ENCODE data around the gene GLI3.

Gene GLI3

DNA sequence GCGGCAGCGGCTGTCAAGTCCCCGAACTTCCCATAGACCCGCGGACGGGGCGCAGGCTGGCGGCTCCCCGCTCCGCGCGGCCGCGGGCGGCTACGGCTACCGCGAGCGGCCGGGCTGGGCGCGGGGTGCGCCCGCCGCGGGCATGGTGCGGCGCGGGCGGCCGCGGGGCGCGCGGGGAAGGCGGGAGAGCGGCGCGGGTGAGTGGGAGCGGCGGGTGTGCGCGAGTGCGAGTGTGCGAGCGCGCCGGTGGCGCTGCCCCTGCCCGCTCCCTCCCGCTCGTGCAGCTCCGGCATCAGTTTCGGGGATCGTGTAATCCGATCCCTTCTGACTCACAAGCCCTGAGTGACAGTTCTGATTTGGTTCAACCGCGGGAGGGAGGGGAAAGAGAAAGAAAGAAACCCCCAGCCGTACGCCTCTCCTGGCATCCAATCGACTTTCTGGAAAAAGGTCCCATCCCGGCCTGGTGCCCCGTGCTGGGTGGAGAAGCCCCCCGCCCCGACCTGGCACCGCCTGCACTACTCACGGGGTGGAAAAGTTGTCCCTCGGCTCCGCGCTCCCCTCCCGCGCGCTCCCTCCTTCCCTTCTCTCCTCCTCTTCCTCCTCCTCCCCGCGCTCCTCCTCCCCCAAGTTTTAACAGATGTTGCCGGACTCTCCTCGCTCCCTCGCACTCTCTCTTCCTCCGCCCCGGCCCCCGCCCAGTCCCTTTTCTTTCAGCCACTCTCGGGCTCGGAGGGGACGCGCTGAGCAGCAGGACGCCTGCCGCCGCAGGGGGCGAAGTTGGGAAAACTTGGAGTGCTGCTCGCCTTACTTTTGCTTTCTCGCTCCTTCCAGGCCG lies at the start of gene GLI3:
Gene GLI3, minus strand, starts transcription at position 234 of the 835 bp plus-strand sequence. CDS start 13,956 bp downstream, outside the sequence.
- no peak for DNase-seq (ENCODE audit: low spot score)

DNA sequence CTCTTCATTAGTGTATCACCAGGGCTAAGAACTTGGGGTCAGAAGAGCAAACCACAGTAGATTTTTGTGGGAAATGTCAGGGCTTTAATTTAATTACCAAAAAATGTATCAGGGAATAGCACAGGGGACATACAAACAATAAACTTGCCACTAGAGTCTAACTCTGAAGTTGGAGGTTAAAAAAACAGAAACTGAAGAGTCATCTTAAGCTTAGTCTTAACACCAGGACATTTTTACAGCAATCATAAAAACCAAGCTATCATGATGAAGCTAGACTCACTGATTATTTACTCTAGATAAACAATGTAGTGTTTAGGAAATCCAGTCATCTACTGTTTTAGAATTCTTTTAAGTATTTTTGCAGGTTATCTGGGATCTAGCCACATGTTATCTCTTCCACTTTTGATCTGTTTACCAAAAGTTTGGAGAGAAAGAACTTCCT lies 48.4 kb upstream of the GLI3 start:
- no peak for DNase-seq (ENCODE audit: low spot score)

DNA sequence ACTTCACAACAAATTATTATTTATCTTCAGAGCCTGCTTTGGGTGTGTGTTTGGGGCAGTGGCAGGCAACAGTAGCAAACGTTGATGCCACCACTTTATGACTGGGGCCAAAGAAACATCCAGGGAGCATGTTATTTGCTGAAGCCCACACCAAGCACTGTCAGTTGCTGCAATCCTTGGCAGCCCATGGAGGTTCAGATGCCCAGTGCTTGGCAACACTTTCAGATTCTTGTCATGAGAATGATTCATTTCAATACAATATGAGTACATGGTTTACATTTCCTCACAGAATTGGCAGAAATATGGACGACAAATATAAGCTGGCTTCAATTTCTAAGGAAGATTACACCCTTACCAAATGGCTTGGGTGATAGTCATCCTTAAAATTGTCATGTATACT lies 46.5 kb upstream of the GLI3 start:
- DNase-seq (ENCODE audit: low spot score), result no peak

DNA sequence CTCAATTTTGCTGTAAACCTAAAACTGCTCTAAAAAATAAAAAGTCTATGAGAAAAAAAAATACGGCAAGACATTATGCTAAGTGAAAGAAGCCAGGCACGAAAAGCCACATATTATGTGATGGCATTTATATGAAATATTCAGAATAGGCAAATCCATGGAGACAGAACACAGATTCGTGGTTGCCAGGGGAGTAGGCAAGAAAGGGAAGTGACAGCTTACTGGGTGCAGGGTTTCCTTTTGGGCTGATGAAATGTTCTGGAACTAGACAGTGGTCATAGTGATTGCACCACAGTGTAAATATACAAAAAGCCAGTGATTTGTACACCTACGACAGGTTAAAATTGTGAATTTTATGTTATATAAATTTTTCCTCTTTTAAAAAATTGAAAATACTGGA lies 41.3 kb upstream of the GLI3 start:
- no peak for DNase-seq (ENCODE audit: low spot score)

DNA sequence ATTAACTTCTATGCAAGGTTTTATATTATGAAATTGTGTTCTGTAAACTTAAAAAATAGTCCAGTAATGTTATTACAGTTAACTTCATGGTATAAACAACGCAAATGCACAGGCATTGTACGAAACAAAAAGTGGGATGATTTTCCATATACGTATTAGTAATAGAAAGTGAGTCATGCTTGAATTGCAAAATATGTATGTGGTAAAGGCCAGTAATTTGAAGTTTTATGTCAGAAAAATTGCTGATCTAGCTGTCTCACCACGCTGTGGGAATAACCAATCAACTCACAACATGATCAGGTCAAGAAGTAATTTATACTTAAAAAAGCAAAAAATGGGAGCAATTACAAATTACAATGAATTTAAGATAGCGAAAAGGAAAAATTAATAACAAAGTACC lies 37.0 kb upstream of the GLI3 start:
- no peak for DNase-seq (ENCODE audit: low spot score)

DNA sequence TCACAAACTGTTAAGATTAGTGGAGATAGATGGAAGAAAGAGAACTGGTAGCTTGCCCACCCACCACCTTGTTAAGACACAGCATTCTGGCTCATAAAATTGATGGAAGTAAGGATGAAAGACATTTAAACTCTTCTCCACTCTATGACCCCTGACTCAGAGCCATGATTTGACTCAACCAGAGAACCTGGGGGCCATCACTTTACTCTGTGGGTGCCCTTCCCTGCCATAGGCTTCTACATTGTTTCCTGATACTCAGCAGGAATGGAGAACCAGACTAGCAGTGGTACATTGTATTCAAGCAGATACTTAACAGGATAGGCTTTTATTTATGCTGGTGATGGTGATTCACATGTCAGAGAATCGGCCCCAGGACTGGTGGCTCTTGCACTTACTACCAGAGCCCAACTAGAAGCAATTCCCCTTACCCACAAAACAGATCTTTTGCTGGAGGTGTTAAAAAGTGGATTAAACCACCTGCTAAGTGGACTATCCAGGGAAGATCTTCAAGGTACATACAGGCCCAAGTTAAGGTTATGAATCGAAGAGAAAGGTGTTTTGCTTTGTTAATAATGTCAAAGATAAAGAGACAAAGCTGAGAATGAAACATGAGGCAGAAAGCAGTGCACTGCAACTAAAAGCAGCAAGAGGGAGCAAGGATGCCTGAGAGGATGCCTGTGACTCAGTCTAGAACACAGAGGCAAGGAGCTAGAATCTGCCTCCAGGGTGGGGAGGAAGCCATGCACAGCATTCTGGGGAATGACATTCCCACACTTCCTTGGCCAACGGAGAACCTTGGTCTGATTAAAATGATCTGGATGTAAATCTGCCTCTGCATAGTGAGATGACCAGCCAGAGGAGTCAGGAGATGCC lies 36.0 kb upstream of the GLI3 start:
- DNase-seq (ENCODE audit: low spot score), result no peak

DNA sequence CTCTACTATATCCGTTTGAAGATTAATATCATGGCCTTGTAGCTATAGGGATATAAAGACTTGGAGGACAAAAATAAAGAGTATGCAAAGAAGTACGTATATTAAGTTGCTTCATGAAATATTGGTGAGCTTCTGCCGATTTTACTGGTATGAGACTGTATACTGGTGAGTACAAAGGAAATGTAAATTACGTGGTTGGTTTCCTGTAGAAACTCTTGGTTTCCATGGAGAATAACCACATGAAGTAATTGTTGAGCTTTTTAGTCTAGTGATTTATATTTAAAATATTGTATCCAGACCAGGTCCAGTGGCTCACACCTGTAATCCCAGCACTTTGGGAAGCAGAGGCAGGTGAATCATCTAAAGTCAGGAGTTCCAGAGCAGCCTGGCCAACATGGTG lies 32.2 kb upstream of the GLI3 start:
- DNase-seq (ENCODE audit: low spot score), result no peak

DNA sequence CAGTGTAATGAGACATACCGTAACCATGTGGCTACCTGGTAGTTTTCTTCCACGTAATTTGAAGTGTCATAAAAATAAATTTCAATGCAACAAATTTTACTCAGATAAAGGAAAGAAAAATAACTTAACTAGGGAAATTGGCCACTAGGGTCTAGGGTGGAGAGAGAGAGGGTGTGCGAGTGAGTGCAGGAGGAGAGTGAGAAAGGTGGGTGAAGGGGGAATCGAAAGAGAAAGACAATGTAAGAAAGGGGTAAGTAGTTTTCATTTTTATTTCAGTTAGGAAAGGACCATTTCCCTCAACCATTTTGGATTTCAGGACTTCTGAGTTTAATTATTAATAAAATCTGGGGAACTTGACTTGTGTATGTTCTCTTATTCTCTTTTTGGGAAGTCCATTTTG lies 27.7 kb upstream of the GLI3 start:
- DNase-seq (ENCODE audit: low spot score), result no peak

DNA sequence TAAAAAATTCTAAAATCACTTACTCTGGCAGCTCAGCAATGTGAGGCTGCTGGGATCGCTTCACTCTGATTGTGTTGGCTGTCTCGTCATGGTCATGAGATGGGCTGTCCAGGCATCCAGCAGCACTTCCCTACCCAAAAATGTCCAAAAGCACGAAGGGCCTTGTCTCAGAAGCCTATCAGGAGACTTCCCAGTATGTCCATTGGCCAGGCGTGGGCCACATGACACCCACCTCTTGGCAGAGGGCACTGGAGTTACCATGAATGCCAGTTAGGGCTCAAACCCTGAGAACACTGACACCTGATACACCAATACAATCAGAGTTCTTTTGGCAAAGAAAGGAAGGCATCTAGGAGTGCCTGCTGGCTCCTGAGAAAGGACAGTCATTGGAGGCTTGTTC lies 27.0 kb upstream of the GLI3 start:
- no peak for DNase-seq (ENCODE audit: low spot score)

DNA sequence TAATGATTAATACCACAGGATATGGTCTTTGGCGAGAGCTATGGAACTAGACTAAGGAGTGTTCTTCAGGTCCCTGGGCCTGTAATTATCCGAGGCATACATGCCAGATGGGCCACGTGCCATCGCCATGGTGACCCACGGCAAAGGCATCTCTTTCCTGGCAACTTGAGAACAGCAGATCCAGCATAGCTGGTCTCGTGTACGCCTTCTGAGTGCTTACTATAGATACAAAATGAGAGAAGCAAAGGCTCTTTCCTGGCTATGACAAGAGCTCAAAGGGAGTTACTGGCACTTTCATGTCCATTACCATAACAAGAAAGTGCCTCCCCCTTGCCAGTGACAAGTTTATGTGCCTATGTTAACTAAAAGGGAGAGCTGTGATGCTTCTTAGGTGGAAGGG lies 26.0 kb upstream of the GLI3 start:
- no peak for DNase-seq (ENCODE audit: low spot score)

DNA sequence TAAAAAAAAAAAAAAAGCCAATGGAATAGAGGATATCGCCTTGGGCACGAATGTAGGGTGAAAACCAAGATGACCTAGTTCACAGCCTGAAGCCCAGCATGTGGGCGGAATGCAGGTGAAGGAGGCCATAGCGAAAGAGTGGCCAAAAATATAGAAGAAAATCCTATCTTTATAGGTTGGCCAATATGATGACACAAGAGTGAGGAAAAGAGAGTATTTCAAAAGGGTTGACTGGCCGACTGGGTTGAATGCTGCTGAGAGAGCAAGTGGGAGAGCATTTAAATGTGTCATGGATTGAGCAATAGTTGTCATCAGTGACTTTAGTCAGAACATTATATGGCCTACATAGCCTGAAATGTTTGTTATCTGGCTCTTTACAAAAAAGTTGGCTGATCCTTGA lies 17.2 kb upstream of the GLI3 start:
- DNase-seq (ENCODE audit: low spot score), result no peak

DNA sequence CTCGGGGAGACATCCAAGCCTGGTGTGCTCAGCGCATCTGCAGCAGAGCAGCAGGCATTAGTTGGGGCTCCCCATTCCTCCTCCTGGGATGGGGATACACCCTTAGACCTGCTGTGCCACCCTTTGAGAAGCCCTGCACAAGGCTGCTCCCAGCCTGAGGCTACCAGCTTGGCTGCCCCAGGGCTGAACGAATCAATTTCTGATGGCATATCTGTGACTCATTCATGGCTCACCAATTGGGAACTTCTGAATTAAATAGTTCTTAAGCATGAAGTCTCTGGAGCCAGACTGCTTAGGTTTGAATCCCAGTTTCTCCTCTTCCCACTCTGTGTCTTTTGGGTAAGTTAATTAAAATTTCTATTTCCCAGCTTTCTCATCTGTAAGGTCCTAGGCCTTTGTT lies 16.3 kb upstream of the GLI3 start:
- DNase-seq (ENCODE audit: low spot score), result no peak

DNA sequence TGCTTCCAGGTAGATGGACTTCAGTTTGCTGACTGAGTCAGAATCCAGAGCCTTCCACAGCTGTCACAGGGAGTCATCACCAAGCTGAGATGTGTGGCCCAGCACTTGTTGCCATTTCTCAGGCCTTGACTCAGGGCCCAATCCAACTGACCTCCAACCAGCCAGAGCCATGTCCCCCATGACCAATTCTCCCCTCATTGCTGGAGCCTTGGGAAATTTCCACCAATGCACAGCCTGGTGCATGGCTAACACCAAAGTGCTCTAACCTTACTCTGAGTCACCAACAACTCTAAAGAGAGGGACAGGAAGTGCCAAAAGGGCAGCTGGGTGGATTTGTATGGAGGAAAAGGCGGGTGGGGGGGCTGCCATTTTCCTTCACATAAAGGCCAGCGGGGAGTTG lies 13.4 kb upstream of the GLI3 start:
- no peak for DNase-seq (ENCODE audit: low spot score)

DNA sequence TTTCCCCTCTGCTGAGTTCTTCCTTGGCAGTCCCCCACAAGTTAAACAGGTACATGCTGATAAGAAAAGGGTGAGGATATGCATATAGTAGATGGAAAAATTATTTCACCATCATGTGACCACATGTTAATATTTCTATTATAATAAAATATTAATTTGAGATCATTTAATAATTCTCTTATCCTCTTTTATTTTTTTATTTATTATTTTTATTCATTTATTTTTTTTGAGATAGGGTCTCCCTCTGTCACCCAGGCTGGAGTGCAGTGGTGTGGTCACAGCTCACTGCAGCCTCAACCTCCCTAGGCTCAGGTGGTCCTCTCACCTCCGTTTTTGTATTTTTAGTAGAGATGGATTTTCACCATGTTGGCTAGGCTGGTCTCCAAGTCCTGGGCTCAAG lies 11.6 kb upstream of the GLI3 start:
- no peak for DNase-seq (ENCODE audit: low spot score)

DNA sequence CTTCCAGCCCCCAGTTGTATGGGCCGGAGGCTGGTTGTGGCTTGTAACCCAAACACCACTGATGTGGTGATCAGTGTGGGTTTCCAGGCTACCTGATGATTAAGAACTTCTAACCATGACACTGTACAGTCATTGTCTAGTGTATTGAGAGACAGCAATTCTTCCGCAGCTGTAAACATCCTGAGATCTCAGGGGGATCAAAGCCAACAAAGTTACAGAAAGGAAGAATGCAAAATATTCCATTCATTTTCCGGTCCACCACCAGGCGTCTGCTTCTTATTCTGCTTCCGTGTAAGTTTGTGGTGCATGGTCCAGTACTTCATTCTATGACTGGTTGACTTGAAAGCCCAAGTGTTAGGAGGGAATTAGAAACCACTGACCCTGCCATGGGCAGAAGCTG lies 10.3 kb upstream of the GLI3 start:
- no peak for DNase-seq (ENCODE audit: low spot score)

DNA sequence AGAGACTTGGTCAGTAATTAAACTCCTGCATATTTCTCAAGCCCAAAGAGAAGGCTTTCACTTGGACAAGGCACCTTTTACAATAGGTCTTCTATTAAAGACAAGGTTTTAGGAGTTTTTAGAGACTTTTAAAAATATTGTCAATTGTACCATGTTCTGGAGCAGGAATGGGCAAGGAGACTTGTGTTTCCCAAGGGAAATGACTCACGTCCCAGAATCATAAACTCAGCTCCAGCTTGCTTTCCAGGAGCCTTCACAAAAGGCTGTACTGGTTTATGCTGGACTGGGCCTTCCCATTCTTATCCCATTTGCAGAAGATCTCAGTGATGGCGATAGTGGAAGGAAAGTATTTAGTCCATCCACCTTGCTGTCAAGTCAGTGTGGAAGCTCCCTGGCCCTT lies 7.8 kb upstream of the GLI3 start:
- DNase-seq (ENCODE audit: low spot score), result no peak

DNA sequence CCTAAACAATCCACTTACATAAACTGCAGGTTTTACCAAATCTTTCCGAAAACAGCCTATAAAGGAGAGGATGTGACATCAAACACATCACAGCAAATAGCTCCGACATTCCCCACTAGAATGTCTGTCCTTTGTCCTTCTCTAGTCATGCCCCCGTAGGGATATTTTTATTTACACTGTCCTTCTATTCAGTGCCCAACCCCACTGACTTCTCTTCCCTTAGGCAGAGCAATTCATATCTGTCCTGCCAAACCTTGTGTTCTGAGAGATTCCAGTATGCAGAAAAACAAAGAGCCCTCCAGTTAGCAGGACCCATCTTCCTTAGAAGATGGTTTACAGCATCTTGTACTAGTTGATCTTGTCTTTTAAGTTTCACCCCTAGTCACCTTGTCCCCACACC lies 5.4 kb upstream of the GLI3 start:
- DNase-seq (ENCODE audit: low spot score), result no peak

DNA sequence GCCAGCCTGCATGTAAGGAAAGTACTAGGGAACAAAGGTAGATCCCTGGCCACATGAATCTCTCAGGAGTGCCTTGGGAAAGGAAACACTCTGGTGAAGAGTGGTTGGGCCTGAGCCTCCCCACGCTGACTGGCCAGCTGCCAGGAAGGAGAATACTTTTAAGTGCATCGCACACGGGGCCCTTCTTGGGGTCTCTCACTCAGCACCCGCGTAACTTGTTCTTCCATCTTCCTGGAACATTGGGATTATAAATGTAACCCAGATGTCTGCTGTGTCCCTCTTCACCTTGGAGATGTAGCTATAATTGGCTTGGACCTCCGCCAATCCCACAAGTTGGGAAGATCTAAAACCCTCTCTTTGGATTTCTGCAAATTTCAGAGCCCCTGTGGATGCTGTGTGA lies 4.4 kb upstream of the GLI3 start:
- DNase-seq (ENCODE audit: low spot score), result no peak

DNA sequence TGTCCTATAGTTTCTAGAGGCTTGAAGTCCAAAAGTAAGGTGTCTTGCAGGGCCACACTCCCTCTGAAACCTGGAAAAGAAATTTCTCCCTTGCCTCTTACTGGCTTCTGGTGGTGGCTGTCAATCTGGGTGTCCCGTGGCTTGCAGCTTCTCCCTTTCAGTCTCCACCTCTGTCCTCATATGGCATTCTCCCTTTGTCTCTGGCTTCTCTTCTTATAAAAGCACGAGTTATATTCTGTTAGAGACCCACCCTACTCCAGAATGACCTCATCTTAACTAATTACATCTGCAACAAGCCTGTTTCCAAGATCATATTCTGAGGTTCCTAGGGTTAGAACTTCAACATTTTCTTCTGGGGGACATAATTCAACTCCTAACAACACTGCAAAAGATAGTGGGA lies 3.4 kb upstream of the GLI3 start:
- DNase-seq (ENCODE audit: low spot score), result no peak

DNA sequence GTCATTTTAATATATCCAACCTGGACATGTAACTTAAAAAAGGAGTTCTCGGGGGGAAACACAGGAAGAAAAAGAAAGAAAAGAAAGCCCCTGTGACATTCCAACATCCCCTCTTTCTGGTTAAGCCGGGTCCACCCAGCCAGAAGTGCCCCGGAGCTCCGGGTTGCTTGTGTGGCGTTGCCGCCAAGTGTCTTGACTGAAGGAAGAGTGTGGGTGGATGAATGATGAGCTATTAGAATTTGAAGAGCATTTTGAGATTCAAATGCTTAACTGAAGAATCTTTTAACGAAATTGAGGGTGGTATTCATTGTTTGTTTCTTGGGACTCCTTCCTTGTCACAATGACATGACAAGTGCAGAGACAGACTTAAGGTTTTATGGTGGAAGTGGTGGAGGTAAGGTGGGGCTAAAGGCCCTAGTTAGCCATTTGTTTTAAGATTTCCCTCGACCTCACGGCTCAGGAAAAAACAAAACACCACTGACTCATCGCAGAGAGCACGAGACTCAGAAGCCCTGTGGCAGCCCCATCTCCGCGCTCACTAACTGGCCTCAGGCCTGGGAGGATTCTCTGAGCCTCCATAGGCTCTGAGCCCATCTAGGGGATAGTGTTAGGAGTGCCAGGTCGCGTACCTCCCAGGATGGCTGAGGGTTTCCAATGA lies 1.8 kb upstream of the GLI3 start:
- DNase-seq (ENCODE audit: low spot score), result no peak

DNA sequence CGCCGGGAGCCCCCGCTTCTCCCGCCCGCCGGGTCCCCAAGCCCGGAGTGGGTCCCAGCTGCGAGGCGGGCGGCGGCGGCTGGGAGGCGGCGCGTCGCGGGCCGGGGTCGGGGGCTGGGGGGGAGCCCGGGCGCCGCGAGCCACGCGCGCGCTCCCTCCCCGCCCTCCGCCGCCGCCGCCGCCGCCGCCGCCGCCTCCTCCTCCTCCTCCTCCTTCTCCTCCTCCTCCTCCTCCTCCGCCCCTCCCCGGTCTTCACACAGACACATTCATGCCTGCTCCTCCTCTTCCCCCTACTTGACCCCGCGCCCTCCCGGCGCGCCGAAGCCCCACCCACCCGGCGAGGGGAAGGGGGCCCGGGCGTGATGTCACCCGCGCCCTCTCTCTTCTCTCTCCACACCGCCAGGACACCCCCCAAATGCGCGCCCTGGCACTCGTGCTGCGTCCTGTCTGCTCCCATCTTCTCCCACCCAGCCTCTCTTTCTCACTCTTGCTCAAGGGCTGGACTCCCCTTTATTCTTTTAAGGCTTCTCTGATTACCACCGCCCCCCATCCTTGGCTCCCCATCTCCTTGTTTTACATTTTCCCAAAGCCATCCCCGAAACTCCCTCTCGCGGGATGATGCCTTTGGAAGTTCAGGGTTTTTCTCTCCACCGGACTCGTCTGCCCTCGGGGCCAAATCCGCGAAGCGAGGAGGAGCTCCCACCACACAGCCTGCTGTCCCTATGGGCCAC lies 967 bp upstream of the GLI3 start:
- no peak for DNase-seq (ENCODE audit: low spot score)

All from CD4-positive, alpha-beta T cell treated with Interleukin-2 at 100 ng/mL for 4 hours (primary cell).